ENCODE results near the gene ST8SIA6.
"Not testable (repeated sequence)": the region's sequence is repeated elsewhere in the genome, so short reads cannot be mapped to it uniquely, and the experiment has no call there.

ST8SIA6 gene

GRCh38 chr10:17427201-17427600, 27.2 kb downstream of the ST8SIA6 start:
- no peak for DNase-seq (ENCODE audit: low read depth, low spot score)

- DNase-seq (ENCODE audit: low read depth, low spot score): no peak
Observed at GRCh38 chr10:17426263-17426750, 28.1 kb downstream of the ST8SIA6 start.

DNA sequence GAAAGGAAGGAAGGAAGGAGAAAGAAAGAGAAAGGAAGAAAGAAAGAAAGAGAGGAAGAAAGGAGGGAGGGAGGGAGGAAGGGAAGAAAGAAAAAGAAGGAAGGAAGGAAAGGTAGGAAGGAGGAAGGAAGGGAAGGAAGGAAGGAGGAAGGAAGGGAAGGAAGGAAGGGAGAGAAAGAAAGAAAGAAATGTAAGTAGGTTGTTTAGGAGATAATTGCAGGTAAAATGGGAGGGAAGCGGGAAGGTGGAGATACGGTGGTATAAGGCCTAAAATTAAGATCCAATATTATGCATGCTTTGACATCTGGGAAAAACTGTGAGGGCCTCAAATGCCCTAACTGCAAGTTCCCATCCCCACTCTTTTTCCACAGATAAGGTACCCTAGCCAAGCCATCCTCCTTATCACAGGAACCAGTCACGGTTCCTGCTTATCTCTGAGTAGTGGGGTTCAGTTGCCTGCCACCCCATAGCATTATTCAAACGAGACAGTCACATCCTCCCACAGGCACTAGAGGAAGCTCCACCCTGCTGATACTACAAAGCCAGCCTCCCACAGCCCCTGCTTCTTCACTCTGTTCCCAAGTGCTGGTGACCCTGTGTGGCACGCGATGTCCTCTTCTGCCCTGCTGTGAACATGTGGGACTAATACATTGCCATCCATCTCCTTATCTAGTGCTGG, 28.7 kb downstream of the ST8SIA6 start:
- no peak for DNase-seq (ENCODE audit: low read depth, low spot score)

DNA sequence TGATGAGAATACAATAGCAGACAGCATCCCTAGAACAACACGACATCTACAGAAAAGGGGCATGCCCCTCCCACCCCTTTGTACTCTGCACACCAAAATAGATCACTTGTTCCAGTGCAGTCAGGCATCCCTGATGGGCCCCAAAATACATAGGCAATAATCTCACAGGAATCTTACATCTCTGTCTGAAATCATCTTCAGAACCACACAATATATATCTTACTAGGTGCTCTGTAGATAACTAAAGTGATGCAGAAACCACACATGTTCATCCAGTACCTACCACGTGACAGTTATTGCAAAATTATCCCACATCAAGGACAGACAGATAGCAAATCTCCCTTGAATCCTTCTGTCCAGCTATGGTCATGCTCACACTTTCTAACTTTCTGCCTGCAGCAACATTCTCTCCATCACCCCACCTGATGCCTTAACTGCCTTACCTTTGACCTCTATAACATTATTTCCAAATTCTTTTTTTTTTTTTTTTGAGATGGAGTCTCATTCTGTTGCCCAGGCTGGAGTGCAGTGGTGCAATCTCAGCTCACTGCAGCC, 30.7 kb downstream of the ST8SIA6 start:
- no peak for DNase-seq (ENCODE audit: low read depth, low spot score)

DNA sequence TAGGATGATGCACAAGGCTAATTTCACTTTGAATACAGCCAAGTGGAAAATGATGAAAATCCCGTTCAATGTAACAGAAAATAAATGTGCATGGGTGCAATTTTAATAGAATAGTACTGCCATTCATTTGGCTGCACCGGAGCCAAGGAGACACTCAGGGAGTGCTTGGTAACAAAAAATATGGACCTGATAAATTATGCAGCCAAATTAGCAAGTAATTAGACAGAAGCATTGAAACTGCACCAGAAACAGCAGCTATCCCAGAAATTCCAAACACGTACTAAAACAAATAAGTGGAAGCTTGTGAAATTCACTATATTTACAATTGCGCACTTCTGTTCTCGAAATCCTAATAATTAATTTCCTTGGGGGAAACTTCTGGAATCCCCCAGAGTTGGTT, 31.5 kb downstream of the ST8SIA6 start:
- no peak for DNase-seq (ENCODE audit: low read depth, low spot score)

- no peak for DNase-seq (ENCODE audit: low read depth, low spot score)
Observed at GRCh38 chr10:17418249-17418648, 36.1 kb downstream of the ST8SIA6 start.

GRCh38 chr10:17416442-17417211, 37.8 kb downstream of the ST8SIA6 start:
- no peak for DNase-seq (ENCODE audit: low read depth, low spot score)

DNA sequence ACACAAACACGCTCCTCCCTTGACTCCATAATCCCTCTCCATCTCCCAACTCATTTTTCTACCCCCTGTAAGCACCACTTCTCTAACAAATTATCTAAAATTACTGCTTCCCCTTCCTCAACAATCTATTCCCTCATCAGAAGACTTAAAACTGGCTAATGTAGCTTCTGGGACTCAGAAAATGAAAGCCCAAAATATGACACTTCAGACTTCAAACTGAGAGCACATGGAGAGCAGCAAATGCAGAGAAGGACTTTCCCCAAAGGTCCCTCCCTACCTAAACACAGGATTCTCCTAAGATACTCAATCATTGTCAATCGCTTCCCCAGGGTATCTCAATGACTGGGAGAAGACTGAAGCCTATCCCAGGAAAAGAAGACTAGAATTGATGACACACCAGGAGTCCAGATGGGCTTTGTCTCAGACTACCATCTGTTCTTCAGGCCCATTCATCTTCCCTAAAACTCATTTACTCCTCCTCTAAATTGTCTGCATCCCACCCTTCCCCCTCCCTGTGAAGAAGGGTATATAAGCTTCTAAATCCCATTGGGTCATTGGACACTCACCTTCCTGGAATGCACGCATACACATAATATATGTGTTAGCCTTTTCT, 39.2 kb downstream of the ST8SIA6 start:
- DNase-seq (ENCODE audit: low read depth, low spot score): no peak

GRCh38 chr10:17414484-17414883, 39.9 kb downstream of the ST8SIA6 start:
- DNase-seq (ENCODE audit: low read depth, low spot score): no peak

- no peak for DNase-seq (ENCODE audit: low read depth, low spot score)
Observed at GRCh38 chr10:17413876-17414275, 40.5 kb downstream of the ST8SIA6 start.

- no peak for DNase-seq (ENCODE audit: low read depth, low spot score)
Observed at GRCh38 chr10:17412323-17412722, 42.1 kb downstream of the ST8SIA6 start.

DNA sequence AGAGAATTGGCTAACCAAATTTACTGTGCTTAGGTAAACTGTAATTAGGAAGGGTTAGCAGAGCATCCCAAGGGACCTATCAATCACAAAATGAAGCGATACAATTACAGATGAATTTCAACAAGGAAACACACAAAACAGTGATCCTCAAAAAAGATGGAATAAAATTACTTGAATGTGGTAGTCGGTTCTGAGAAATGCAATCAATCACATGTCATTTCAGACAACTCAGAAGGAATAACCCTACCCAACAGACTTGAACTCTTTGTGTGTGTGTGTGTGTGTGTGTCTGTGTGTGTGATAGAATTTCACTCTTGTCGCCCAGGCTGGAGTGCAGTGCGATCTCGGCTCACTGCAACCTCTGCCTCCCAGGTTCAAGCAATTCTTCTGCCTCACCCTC, 43.5 kb downstream of the ST8SIA6 start:
- no peak for DNase-seq (ENCODE audit: low read depth, low spot score)

DNA sequence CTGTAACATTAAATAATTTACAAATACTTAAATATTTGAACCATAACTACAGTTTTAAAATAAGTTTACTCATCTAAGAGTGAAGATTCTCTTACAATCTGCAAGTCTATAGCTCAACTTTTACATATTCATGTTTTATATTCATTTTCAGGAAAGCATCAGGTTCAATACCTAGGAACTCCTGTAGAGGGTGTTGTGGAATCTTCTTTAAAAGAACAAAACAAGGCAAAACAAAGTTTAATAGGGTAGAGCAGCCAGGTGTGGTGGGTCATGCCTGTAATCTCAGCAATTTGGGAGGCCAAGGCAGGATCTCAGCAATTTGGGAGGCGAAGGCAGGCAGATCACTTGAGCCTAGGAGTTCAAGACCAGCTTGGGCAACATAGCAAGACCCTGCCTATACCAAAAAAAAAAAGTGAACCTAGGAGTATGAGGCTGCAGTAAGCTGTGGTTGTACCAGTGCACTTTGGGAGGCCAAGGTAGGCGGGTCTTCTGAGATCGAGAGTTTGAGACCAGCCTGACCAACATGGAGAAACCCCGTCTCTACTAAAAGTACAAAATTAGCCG, 45.1 kb downstream of the ST8SIA6 start:
- no peak for DNase-seq (ENCODE audit: low read depth, low spot score)

GRCh38 chr10:17407047-17407446, 47.3 kb downstream of the ST8SIA6 start:
- DNase-seq (ENCODE audit: low read depth, low spot score): no peak

DNA sequence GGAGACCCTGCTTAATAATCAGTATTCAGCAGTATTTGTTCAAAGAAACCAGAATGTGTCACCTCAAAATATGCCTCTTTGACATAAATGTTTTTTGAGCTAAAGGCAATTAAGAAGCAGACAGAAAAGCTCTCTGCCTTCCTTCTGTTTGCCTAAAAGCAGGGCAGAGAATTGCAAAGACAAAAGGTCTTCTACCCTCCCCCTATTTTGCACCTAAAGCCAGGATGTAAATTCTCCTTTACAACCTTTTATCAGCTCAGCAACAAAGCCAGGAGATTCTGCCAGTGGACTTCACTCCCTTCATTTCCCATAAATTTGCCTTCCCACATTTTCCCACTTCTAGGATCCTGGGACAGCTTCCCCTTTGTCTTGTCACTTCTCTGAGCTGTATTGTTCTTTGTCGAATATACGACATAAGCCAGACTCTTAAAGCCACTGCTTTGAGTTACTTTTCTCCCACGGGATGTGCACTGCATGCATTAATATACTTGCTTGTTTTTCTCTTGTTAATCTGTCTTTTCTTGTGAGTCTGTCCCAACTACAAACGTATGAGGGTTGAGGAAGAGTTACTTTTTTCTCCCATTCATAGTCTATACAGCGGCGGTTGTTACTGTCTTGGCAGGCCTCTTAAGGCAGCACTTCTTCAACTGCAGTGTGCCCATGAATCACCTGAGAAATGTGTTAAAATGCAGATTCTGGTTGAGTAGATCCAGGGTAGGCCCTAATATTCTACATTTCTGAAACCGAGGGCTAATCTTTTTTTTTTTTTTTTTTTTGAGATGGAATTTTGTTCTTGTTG, 48.2 kb downstream of the ST8SIA6 start:
- no peak for DNase-seq (ENCODE audit: low read depth, low spot score)

- DNase-seq (ENCODE audit: low read depth, low spot score): no peak
Observed at GRCh38 chr10:17403161-17403560, 51.2 kb downstream of the ST8SIA6 start.

DNA sequence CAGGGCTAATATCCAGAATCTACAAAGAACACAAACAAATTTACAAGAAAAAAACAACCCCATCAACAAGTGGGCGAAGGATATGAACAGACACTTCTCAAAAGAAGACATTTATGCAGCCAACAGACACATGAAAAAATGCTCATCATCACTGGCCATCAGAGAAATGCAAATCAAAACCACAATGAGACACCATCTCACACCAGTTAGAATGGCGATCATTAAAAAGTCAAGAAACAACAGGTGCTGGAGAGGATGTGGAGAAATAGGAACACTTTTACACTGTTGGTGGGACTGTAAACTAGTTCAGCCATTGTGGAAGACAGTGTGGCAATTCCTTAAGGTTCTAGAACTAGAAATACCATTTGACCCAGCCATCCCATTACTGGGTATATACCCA, 52.4 kb downstream of the ST8SIA6 start:
- not testable (repeated sequence) for DNase-seq (ENCODE audit: low read depth, low spot score)

DNA sequence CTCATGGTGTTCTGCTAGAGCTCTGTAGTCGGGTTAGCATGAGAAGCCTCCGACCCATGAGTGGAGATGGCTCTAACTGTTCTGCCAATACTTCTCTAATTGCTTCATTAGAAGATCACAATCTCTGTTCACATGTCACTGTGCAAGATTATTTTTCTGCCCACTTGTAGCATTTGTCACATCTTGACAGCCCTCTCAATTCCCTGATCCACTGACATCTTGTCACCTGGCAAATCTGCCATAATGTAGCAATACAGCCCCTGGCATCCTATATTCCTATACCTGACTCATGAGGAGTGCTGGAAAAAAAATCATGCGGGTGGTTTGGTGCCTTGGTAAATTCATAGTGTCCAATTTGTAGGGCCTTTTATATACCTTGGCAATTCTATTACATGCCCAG, 58.4 kb downstream of the ST8SIA6 start:
- no peak for DNase-seq (ENCODE audit: low read depth, low spot score)

DNA sequence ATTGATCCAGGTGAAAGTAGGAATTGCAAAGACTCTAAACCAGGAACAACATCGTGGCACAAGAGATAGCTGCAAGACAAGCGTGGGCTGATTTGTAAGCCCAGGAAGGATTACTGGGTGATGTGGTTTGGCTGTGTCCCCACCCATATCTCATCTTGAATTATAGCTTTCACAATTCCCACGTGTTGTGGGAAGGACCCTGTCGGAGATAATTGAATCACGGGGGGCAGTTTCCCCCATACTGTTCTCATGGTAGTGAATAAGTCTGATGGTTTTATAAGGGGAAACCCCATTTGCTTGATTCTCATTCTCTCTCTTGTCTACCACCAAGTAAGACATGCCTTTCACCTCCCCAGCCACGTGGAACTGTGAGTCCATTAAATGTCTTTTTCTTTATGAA, 59.5 kb downstream of the ST8SIA6 start:
- no peak for DNase-seq (ENCODE audit: low read depth, low spot score)

- DNase-seq (ENCODE audit: low read depth, low spot score): peak; percentile 48
Observed at GRCh38 chr10:17387861-17388503, 66.4 kb downstream of the ST8SIA6 start.

DNA sequence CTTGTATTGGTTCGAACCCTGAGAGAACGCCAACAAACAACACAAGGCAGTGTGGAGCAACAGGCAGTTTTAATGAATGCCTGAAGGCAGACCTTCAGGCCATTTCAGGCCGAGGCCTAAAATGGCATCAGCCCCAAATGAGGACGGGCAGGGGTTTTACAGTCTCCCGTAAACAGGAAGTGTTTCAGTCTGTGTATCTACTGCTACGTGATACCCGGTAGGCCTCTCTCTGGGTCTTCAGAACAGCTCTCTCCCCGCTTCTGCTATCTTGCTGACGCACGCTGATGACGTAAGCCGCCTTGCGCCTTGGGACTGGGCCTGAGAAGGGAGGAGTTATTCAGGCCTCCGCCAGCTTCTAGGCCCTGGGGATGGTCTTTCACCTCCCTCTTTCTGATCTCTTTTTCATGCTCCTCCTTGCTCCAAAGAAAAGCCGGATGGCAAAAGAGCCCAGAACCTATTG, 67.7 kb downstream of the ST8SIA6 start:
- DNase-seq (ENCODE audit: low read depth, low spot score): no peak

Data from brain pericyte (primary cell).